Erythroblast (primary cell): ENCODE data around the gene DNASE1L3.

Experiments used
- GATA1 ChIP-seq: IDR thresholded peaks from 2 replicates; pipeline ENCODE4 v1.6.1; 2011; ENCODE audit warnings: low read depth, mild to moderate bottlenecking, control low read depth, low read length, moderate library complexity
- POLR2A ChIP-seq: IDR thresholded peaks from 2 replicates; pipeline ENCODE4 v1.6.1; 2011; ENCODE audit warnings: mild to moderate bottlenecking, low read length

DNA sequence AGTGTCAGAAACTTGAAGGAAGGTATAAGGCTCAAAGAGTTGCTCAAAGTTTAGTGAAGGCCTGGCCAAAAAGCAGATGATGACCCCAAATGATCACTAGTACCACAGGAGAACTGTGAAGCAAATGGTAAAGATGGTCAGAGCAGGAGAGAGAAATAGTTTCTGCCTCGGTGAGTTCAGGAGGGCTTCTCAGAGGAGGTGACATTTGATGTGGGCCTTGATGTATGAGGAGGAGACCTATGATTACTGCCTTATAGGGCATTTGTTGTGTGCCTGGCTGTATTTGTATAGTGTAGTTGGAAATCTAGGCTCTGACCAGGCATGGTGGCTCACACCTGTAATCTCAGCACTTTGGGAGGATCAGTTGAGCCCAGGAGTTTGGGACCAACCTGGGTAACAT, 50.4 kb downstream of the DNASE1L3 start:
- TF ChIP-seq POLR2A (no peak), GATA1 (no peak)
